Measurements from ENCODE around the gene ATP8B4. TPM values are rescaled to one million over a fixed set of nuclear protein-coding genes. Genes with fewer than 3 reads are reported as not detected.
"Not testable (repeated sequence)": the region's sequence is repeated elsewhere in the genome, so short reads cannot be mapped to it uniquely, and the experiment has no call there.

Gene ATP8B4
- total RNA-seq, 1 donor from 2014 or later, result not detected

DNA sequence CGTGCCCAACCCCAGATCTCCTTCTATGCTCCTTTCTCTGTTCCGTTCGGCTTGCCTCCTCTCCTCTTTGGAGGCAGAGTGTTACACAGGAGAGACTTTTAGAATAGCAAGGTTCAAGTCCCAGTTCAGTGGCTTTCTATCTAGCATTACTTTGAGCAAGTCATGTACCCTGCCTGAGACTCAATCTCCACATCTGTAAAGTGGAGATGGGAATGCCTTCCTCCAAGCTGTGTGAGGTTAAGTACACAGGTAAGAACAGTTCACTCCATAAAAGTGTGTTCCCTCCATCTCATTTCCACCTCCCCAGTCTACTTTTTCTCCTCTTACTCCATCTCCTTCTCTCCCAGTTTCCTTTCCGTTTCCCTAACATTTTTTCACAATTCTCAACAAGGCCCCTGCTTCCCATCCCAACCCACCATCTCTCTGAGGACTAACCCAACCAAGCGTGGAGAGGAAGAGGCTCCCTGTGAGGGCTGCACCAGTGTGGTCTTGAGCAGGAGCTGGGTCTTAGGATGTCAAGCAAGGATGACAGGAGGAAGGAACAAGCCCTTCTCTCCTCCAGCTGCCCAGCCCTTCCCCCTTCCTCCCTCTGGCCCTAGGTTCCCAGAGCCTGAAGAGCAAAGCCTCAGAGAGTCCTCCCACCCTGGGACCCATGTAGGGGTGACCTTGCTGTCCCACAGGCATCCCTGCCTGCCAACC lies 6.4 kb downstream of the ATP8B4 start:
- DNase-seq (ENCODE audit: extremely low read depth, low read depth, low spot score), result no peak

DNA sequence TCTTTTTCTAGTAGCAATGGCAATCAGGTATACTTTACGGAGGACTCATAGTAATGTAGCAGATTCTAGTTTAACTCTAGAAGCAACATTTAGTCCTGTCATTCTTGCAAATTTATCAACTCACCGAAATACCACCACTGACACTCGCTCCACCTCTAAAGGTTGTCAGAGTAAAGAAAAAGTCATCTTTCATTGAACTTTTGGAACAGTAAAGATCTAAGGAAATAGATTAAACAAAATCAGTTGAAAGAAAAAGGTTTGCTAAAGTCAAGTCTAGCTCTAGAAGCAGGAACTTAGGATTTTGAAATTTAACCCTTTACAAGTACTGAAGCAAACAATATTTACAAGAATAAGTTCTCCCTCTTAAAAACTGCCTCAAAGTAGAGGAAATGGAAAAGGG lies 8.7 kb downstream of the ATP8B4 start:
- no peak for DNase-seq (ENCODE audit: extremely low read depth, low read depth, low spot score)

GRCh38 chr15:50109076-50109987 lies 9.7 kb downstream of the ATP8B4 start:
- DNase-seq (ENCODE audit: extremely low read depth, low read depth, low spot score), result no peak

DNA sequence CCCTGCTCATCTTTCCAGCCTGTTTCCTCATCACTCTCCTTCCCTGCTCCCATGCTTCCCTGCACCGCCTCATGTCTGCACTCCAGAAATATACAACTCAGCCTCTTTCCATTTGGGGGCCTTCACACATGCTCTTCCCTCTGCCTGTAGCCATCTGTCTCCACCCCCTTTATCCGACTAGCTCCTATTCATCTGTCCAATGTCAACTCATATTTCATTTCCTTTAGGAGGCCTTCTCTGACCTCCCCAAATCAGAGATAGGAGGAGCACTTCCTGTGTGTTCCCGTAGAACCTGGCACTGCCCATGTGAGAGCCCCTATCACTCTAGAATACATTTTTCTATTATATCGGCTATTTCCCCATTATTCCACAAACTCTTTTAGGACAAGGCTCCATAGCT lies 10.6 kb downstream of the ATP8B4 start:
- no peak for DNase-seq (ENCODE audit: extremely low read depth, low read depth, low spot score)

DNA sequence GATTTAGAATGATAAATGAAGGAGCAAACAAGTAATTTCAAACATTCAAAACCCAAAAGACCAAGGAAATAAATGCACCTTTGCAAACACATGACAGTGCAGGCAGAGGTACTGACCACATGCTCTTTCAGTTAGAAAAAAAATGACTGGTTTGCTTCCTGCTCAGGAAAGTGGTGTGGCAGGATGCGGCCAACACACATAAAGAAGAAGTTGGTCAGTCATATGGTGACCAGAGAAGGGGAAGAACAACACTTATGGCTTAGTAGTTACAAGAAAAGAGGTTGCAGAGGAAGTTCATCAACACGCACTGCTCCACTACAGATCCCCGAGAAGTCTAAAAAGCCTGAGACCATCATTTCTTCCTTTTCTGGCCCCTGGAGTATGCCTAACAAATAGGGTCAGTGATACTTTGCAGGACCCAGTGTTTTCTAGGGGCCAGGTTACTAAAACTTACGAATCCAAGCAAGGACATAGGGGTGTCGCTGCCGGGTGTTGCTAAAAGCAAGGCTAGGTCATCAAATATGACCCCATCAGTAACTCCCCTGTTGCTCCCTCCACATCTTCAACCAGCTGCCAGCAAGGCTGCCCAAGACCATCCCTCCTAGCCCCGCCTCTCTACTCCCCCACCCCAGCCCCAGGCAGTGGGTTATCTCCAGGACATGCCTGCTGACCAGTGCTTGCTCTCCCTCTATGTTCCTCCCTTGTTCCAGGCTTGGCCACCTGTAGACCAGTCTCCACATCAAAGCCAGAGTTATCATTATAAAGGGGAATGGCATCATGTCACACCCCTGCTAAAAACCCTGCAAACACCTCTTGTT lies 11.2 kb downstream of the ATP8B4 start:
- DNase-seq (ENCODE audit: extremely low read depth, low read depth, low spot score), result no peak

DNA sequence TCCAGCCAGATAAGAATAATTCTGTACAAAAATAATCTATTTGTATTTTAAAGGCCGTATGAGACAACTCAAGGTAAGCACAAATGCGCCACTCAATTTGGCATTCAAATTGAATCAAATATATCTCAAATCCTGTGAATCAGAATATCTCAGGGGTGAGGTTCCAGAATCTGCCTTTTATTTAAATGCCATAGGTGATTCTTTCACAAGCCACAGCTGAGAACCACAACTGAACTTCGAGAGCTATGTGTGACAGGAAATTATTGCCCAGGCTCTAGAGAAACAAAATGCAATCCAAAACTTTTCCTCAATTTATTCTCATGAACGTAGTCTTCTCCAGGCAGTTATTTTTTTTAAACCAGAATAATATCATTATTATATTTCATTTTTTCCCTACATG lies 11.9 kb downstream of the ATP8B4 start:
- DNase-seq (ENCODE audit: extremely low read depth, low read depth, low spot score), result no peak

DNA sequence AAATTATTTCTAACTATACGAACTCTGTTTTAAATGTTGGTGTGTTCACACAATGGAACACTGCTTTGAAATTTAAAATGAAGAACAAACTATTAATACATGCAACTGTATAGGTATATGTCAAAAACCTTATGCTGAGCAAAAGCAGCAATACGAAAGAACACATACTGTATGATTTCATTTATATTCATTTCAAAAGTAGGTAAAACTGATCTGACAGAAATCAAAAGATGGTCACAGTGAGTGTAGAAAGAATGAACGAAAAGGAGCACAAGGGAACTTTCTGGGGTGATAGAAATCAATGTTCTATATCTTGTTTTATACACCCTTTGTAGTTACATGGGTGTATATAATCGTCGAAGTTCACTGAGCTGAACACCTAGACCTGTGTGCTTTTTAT lies 12.6 kb downstream of the ATP8B4 start:
- no peak for DNase-seq (ENCODE audit: extremely low read depth, low read depth, low spot score)

- DNase-seq (ENCODE audit: extremely low read depth, low read depth, low spot score), result no peak
Observed at GRCh38 chr15:50100486-50100885, 18.5 kb downstream of the ATP8B4 start.

- no peak for DNase-seq (ENCODE audit: extremely low read depth, low read depth, low spot score)
Observed at GRCh38 chr15:50098545-50098944, 20.5 kb downstream of the ATP8B4 start.

GRCh38 chr15:50095938-50096821 lies 22.9 kb downstream of the ATP8B4 start:
- DNase-seq (ENCODE audit: extremely low read depth, low read depth, low spot score), result no peak

DNA sequence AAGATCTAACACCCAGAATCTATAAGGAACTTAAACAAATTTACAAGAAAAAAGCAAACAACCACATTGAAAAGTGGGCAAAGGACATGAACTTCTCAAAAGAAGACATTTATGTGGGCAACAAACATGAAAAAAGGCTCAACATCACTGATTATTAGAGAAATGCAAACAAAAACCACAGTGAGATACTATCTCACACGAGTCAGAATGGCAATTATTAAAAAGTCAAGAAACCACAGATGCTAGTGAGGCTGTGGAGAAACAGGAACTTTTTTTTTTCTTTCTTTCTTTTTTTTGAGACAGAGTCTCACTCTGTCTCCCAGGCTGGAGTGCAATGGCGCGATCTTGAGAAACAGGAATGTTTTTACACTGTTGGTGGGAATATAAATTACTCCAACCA lies 29.6 kb downstream of the ATP8B4 start:
- not testable (repeated sequence) for DNase-seq (ENCODE audit: extremely low read depth, low read depth, low spot score)

- no peak for DNase-seq (ENCODE audit: extremely low read depth, low read depth, low spot score)
Observed at GRCh38 chr15:50084932-50085331, 34.1 kb downstream of the ATP8B4 start.

DNA sequence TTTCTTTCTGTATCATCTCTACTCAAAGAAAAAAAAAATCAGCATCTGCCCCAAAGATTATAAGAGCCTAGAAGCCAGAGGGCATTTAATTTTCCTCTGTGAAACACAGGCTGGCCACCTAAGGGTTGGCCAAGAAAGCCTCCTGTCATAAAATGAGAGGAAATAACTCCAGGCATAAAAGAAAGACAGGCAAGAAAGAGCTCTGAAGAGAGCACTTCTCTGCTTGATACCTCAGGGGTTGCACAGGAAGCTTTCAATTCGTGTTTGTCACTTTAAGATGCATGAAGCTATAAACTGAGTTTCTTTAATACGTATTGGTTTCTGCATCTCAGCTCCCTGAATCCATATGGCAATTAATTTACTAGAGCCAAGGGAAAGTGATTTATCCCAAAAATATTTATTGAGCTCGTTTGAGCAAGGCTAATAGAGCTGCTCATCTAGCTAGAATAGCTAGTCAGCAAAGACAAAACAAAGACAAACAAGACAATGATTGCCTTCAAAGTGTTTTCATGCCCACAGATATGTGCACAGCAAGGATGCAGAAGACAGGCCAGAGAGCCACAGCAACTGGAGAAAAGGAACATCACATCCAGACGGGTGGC lies 35.5 kb downstream of the ATP8B4 start:
- no peak for DNase-seq (ENCODE audit: extremely low read depth, low read depth, low spot score)

GRCh38 chr15:50082066-50082465 lies 37.0 kb downstream of the ATP8B4 start:
- DNase-seq (ENCODE audit: extremely low read depth, low read depth, low spot score), result no peak

DNA sequence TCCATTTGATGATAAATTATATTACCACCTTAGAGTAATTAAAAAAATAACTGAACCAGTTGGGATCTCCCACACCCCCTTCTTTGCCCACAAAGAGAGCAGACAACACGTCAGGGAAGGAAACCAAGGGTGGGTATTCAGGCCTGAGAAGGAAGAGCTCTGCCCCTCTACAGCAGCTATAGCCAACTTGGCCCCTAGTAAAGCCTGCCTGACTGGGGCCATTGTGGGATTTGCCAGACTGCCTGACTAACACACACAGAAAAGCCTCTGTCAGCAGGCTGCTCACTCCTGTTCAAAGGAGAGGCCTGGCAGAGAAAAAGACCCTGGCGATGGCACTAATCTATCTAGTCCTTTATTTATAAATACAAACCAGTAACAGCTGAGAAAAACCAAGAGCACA lies 41.4 kb downstream of the ATP8B4 start:
- DNase-seq (ENCODE audit: extremely low read depth, low read depth, low spot score), result no peak

DNA sequence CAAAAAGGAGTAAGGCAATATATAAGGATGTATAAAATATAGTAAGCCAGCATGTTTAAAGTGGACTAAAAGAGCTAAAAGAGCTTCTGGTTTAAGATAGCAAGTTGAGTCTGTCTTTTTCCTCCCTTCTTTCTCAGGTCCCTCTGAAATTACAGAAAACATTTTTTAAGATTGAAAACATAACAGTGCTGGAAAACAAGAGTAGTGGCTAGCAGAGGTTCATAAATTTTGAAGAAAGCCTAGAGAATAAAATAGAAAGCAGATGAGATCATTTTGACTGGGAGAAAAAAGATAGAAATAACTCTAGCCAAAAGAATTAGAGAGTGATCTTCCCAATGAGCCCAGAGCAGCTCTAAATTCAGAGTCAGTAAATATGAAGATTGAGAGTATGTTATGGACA lies 41.9 kb downstream of the ATP8B4 start:
- no peak for DNase-seq (ENCODE audit: extremely low read depth, low read depth, low spot score)

DNA sequence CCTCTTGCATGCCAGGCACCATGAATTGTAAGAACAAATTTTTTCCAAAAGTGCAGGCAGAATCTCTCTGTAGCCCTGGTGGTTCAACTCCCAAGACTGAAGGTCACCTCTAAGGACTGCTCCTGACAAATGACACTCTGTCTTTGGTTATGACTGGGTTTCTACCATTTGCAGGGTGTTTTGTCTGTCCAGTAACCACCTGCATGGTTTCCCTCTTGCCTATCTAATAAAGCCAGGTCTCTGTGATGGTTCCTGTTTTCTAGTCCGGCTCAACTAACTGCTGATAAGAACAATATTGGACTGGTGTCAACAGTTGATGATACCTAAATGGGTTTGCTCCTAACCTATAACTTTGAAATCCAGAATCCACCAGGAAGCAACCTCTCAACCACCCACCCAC lies 43.7 kb downstream of the ATP8B4 start:
- DNase-seq (ENCODE audit: extremely low read depth, low read depth, low spot score), result no peak

DNA sequence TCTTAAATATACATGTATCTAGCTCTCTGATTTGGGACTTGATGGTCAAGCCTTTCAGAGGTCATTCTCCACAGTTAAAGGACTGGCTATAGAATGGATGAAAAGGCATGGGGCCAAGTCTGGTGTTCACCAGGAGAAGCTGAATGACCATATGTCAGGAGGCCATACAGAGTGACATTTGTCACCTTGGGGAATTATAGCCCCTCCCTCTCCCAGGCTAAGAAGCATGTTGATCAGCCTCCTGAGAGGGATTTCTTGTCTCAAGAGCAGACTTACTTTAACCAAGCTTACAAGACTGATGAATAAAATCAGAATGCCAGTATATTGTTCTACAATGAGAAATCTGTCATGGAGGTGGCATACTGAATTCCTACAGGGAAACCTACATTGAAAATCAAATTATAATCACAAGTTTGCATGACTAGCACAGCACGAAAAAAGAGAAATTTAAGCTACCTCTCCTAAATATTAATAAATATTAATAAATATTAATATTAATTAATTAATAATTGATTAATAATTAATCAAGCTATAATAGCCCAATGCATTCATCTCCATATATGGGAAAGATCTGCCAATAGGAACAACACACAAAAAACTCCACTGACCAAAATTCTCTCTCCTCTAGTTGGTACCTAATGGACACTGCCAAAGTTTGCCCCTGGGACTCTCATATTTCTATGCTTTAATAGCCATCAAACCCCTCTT lies 47.3 kb downstream of the ATP8B4 start:
- no peak for DNase-seq (ENCODE audit: extremely low read depth, low read depth, low spot score)

DNA sequence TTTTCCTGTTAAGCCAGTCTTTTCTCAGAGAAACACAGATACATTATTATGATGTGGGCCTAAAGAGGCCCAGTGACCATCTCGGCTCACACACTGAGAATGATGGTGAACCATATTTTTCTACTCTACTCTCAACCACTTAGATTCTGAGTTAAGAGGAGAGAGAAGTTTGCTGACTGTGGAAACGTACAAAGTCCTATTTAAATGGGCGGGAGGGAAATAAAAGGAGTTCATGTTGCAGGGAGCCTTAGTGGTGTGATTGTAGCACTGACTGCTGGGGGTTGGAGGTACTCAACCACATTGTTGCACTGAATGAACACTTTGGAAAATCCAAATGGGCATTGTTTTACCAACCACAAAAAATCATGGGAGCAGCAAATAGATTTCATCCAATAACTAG lies 51.0 kb downstream of the ATP8B4 start:
- no peak for DNase-seq (ENCODE audit: extremely low read depth, low read depth, low spot score)

Measured in glomerular endothelial cell (primary cell).